HG03354 (cell line): ENCODE data around the gene MEPE.

Source experiments
- ATAC-seq: cut with Tn5 transposase; IDR thresholded peaks from one replicate; pipeline ENCODE4 v1.9.1; 2021; ENCODE audit warnings: mild to moderate bottlenecking; ENCODE audit not compliant: unreplicated experiment, poor library complexity, severe bottlenecking

Gene MEPE, protein sequence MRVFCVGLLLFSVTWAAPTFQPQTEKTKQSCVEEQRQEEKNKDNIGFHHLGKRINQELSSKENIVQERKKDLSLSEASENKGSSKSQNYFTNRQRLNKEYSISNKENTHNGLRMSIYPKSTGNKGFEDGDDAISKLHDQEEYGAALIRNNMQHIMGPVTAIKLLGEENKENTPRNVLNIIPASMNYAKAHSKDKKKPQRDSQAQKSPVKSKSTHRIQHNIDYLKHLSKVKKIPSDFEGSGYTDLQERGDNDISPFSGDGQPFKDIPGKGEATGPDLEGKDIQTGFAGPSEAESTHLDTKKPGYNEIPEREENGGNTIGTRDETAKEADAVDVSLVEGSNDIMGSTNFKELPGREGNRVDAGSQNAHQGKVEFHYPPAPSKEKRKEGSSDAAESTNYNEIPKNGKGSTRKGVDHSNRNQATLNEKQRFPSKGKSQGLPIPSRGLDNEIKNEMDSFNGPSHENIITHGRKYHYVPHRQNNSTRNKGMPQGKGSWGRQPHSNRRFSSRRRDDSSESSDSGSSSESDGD

DNA sequence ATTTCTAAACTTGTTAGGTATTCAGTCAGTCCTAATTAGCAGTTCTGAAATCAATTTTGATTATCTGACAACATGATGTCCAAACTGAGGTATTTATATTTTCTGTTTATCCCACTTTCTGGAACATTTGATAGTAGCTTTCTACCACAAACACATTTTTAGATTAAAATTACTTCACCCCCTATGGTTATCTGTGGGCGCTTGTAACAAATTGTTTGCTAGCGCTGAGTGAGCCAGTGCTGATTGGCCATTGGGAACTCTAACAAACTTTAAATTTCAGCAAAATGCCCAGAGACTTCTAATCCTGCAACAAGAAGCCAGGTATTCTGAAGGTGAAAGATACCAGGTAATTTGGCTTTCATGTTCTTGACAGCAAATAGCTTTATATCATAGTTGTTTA is at the start of gene MEPE:
Gene MEPE (plus strand): TSS at position 301 of the 400 bp plus-strand sequence. CDS start 1,746 bp downstream, outside the sequence.
- no peak for ATAC-seq

DNA sequence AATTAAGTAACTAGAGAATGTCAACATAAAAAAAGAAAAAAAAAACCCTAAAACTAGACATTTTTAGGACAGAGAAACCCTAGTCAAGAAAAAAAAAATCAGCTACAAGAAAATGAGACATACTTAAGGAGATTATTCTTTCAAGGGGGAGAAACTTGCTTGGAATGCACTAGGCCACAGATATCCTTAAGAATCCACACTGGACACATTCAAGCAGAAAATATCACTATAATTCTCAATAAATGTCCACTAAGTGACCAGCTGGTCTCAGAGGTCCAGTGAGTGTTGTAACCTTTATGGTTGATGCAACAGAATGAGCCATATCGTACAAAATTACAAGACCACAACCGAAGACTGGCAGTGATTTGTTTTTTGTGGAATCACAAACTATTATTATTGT is 49.0 kb upstream of the MEPE start:
- no peak for ATAC-seq

DNA sequence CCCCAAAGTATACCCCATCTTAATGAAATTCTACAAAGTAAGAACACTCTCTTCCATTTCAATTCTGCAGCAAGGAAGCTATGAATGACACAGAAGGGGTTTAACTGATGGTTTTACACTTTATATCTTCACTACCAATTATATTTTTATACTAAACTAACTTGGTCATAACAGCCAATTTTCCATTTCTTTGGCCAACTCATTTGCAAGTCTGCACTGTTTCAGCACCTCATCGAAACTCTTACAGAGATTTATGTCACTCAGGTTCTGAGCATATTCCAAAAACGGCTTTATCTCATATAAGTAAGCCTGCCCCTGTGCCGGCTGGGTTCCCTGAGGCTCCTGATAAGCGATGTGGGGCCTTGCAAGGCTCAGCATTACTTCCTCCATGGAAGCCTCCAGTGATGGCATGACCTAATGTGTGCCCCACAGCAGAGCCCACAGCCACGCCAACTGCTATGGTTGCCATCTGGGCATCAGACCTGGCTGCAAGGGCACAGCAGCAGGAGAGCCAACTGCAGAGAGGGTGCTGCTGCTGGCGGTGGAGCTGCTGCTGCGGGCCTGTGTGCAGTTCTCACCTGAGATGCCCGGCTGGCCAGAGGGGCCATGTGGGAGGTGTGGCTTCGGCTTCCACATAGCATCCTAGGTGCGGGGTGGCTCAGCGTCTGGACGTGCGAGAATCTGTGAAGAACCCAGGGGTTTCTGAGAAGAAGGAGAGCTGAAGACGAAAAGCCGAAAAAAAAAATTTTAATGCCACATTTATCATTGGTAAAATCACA is 46.8 kb upstream of the MEPE start:
- no peak for ATAC-seq

DNA sequence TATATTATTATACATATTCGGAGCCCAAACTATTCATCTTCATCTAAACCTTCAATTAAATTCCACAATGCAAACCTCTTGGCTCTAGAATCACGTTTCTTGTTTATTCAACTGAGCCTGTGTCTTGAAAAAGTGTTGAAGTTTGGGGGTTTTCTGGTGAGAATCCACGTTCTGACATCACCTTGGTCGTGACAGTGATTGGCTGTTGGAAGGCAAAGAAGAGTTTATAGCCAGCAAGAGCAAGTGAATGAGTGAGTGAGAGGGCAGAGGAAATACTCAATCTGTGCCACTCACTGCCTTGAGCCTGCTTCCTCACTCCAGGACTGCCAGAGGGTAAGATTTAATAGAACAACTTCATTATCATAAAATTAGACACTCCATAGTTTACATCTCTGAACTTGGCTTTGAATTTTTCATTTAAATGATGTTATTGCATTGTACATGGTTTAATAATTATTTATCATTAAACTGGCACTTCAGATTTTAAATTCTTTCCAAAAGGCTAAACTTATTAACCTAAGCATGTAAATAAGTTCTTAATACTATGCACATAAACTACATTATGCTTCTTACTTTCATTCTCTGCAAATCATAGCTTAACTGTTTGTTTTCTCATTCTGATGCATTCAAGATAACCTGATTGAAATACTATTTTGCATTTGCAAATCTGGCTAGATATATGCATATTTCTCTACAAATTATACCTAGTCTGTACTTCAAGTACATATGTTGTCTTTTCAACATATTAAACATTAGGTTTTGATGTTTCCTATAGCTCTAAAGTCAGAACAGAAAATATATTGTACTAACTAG is 33.3 kb upstream of the MEPE start, which contains the start of gene IBSP:
Gene IBSP (plus strand): TSS at position 254 of the 813 bp plus-strand sequence. CDS start 2,808 bp downstream, outside the sequence.
- no peak for ATAC-seq

DNA sequence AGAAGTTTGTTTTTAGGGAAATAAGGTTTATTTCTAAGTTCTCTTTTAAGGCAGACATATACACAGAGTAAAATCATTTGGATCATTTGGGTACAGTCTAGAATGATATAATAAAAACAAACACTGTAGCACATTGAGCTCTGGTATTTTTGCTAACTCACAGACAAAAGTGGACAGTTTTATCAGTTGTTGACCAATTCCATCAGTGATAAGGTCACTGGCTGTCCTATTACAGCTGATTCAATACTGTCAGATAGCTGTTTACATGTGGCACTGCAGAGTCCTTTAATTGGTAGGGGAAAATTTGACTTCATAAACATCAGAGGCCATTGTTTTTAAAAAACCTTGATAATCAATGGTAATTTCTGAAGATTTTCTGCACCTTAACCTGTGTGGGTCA is 29.9 kb upstream of the MEPE start:
- ATAC-seq: no peak

DNA sequence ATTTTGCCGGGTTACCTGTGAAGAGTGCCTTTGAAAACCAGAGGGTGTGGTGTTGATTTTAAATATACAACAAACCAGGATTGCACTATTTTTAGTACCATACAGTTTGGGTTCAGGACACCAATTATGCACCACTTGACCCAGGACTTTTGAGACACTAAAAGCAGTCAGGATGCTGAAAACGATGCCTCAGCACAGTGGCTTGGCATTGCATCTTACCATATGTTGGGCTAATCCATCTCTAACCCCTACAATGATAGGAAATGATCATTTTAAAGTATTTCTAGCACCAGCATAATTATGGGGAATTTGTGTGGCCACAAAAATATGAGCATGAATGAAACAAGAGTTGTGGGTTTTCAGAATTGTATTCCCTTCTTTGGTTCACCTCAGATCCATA is 29.3 kb upstream of the MEPE start:
- no peak for ATAC-seq

DNA sequence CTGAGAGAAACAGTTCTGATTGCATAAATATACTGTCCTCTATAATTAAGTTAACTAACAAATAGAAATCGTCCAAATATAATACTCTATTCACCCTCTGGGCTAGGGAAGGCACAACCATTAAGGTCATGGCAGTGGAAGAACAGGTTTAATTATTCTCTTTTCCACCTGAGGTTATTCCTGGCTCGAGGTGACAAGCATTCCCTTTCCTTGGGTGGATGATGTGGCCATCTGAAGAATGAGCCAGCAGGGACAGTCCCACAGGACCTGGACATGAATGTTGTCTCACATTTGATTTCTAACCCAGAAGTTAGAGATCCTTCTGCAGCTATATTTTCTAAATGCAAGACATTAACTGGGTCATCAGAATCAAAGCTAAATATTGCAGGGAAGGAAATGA is 27.9 kb upstream of the MEPE start:
- no peak for ATAC-seq

DNA sequence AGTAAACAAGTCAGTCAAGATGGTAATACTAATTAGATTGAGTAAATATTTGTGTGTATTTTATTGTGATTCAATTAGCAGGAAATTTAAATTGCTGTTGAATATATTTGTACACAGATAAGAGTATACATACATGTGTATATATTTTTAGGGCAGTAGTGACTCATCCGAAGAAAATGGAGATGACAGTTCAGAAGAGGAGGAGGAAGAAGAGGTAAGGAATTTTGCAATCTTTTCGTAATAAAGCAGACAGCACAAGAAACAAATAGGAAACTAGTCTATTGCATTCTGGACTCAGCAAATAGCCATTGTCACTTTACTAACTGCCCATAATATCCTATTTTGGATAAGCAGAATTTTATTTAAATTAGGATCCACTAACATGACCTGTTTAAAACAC is 26.8 kb upstream of the MEPE start:
- no peak for ATAC-seq

DNA sequence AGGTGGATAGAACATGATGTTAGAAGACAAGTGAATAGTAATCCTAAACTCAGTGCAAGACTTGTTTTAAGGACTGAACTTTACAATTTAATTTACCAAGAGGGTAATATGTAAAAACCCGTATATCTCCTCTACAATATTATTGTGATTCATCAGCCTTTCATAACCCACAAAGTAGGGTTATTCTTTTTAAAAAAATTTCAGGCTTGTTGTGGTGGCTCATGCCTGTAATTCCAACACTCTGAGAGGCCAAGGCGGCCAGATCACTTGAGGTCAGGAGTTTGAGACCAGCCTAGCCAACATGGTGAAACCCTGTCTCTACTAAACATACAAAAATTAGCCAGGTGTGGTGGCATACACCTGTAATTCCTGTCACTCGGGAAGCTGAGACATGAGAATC is 26.2 kb upstream of the MEPE start:
- ATAC-seq: no peak

DNA sequence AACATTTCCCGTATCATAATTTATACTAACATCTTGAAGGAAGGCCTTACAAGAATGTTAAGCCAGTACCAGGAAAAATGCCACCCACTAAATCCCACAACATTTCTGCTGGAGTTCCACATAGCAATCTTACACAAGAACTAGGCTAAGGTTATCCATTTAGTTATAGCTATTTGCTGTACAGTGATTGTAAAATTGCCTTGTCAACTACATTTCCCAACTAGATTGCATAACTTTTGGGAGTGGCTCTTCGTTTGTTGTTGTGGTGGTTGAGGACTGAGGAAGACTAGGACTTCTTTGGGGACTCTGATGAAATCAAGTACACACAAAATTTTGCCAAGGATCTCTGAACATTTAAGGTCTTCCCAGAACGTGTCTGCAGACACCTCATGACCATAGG is 25.4 kb upstream of the MEPE start:
- no peak for ATAC-seq

DNA sequence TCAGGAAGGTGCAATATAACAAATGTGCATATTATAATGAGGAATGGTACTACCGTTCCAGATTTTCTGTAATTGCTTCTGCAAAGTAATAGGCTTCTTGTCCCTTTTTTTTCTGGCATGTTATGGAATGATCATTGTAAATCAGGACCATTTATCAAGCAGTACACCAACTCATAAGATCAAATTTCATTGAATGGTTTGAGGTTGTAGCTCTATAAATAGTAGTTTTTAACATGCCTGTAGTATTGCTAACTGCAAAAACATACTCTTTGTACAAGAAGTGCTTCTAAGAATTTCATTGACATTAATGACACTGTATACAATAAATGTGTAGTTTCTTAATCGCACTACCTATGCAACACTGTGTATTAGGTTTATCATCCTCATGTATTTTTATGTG is 20.8 kb upstream of the MEPE start:
- ATAC-seq: no peak

DNA sequence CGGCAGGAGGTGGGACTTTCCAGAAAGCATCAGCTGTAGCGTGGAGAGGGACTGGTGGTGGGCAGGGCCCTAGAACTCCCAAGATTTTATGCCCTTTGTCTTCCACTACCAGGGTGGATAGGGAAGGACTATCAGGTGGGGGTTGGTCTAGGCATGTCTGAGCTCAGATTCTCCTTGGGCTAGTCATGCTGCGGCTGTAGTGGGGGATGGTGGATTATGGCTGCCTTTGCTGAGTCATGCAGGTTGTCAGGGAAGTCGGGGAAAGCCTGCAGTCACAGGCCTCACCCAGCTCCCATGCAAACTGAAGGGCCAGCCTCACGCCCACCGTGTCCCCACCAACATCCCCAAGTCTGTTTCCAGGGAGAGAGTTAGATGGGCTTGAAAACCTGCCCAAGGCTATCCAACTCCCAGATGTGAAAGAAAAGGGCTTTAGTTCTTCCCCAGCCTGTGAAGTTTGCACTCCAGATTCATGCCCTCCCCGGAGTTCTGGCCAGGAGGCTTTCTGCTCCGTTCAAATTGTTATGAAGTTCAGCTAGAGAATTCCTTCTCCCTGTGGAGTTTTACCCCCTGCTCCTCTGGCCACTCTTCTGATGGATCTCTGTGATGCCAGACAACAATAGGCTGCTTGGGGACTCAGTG is 13.4 kb upstream of the MEPE start:
- ATAC-seq: no peak

DNA sequence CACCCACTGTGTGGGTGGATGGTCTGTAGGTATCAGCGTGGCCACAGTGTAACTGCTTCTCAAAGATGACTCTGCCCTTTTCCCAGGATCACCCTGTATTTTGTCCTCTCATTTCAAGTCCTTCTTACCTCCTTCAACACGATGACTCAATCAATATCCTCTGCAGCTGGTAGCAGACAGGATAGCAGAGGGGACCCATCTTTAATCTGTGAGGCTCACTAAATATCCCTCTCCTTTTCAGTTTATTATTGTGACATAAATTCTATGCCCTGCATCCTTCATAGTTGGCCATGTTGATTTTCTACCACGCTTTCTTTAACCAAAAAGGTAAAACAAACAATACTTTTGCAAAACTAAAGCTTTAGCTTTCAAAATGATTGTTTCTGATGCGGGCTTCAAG is 9.6 kb upstream of the MEPE start:
- no peak for ATAC-seq

DNA sequence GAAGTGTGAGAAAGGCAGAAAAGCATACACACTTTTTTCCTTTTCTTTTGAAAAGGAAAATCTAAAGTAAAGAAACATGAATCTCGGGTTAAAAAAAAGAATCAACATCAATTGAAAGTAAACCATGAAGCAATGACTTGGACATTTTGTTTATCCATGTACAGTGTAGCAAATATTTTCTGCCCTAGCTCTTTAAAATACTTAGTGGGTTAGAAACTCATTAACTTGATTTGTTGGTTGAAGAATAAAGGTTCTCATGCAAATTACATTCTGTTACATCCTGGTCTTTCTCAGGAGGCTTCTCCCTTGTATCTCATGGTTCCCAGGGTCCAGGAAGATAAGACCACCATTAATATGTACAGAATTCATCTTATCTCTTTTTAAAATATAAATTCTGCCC is 9.0 kb upstream of the MEPE start:
- no peak for ATAC-seq

DNA sequence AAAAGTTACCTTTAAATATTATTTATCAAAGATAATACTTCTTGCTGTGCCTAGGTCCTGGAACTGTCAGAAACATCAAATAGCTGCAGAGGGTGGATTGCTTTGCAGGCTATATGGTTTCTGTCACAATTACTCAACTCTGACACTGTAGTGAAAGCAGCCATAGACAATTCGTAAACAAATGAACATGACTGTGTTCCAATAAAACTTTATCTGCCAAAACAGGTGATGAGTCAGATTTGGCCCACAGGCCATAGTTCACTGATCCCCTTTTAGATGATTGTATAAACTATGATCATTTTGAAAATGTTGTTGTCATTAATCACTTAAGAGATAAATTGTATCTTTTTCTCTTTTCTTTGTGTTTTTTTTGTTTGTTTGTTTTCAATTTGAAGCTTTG is 8.4 kb upstream of the MEPE start:
- no peak for ATAC-seq

DNA sequence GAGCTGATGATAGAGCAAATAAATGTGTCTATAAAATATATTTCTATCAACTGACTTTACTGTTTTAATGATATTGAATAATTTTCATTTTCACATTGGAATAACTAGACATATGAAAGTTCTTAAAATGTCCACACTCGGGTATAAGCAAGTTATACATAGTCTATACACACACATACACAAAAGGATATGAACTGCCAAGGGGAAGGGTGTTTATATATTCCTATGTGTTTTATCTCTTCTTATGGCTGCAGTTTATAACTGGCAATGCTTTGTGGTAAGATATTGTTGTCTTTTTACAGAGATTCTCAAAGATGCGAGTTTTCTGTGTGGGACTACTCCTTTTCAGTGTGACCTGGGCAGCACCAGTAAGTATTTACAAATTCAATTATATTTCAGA is 1.6 kb downstream of the MEPE start:
- ATAC-seq: no peak

DNA sequence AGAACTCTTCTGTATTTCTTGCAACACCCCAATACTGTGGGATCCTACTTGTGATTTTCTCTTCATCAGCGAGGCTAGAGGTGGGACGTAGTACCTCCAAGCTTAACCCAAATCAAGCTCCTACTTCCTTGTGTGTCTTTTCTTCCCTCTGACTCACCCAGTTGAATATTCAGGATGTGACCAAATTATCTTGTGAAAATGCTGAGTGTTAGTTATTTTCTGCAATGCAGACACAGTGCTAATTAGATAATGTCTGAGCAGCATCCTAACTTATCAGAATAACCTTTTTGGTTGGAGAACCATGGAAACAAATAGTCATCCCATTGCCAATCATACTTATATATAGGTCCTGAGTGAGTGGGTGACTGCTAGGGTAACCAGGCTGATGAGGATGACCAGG is 2.4 kb downstream of the MEPE start:
- ATAC-seq: no peak

DNA sequence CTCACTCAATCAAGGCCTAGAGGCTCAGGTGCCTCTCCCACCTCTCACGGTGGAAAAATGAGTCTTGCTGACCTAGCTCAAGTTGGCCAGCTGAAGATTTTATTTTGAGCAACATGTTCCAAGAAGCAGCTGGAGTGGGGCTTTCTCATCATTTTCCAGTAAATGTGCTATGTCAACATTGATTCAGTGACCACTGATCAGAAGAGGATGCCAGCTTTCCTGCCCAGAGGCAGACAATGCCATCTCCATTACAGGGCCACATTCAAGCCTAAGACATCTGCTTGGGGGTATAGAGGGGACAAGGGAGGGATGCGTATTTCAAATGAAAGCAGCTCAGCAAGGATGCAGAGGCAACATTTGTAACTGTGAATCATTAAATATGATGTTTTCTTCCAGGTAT is 3.0 kb downstream of the MEPE start:
- ATAC-seq: no peak

DNA sequence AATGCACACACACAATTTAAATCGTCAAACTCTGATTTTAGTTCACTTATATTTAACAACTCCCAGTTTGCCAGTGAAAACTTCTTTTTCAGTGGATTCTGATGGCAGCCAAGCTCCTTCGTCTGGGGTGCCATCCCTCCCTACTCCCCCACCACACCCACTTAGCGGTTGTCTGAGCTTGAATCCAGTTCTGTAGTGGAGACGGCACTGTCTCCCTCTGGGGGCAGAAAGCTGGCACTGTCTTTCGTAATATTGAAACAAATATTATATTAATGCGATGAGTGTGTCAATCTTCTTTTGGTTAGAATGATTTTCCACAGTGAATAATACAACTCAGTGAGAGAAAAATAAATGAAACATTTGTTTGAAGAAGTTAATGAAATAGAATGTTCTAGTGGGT is 5.4 kb downstream of the MEPE start:
- no peak for ATAC-seq
